ENCODE measurements around the gene MGLL. TPM values are rescaled to one million over a fixed set of nuclear protein-coding genes. Genes with fewer than 3 reads are reported as not detected.

The MGLL gene
- total and polyA plus RNA-seq, 9 of the 15 experiments (the other 6 are each of a cell fraction or from before 2014, with no cell fraction given), result 0.12 to 0.32 (median 0.18) TPM; not detected in 6

- 36% methylated on average over 10 of the region's 16 CpGs for WGBS (ENCODE audit: insufficient coverage, low coverage, missing lambda C conversion rate)
- FAIRE-seq, result peak; percentile 98
- Histone ChIP-seq H3K79me2 (ENCODE audit: control insufficient read depth, insufficient read depth, low read length) (no peaks in the 10 kb centered on the region), H3K9me3 (replicated peaks; ENCODE audit: control insufficient read depth, insufficient read depth, low read depth, low read length) (no peaks in the 10 kb centered on the region), H3K9ac (ENCODE audit: insufficient read depth in 1 of 2, low read depth in 2 of 2, low read length in 2 of 2) (peak overlapping the region in 1 of 2 experiments; percentile 18; a peak in 1 of 4 replicates), H3K27ac (ENCODE audit: extremely low read depth, low read depth, low read length) (no peak overlapping the region; the same call in 2 of the 3 replicates), H3K27me3 (ENCODE audit: control insufficient read depth in 2 of 2, insufficient read depth in 2 of 2, low read length in 2 of 2) (peaks cover 0 to 8% of the 10 kb centered on the region in 2 experiments; a peak in 1 of 5 replicates), H2AFZ (ENCODE audit: low read depth, low read length) (peak overlapping the region; percentile 96), H3K4me2 (ENCODE audit: insufficient read depth, low read length) (peak overlapping the region; percentile 66), H4K20me1 (replicated peaks; ENCODE audit: control insufficient read depth, insufficient read depth, low read length) (no peaks in the 10 kb centered on the region), H3K4me1 (replicated peaks in 1 of 2; ENCODE audit: control insufficient read depth in 2 of 2, insufficient read depth in 2 of 2, low read length in 2 of 2) (peaks cover 20 to 42% of the 10 kb centered on the region in 2 experiments), H3K4me3 (no peak overlapping the region), H3K9me1 (ENCODE audit: control insufficient read depth, insufficient read depth, low read length) (peaks cover 3% of the 10 kb centered on the region), H3K36me3 (ENCODE audit: control insufficient read depth, insufficient read depth, low read length) (no peaks in the 10 kb centered on the region)
- ATAC-seq, result peak; percentile 92
- POLR2A ChIA-PET, result no interaction called here
- DNase-seq (ENCODE audit: extremely low read depth in 1 of 4, low spot score in 3 of 4), result peak; percentile 66 to 79 (median 70)
- intact Hi-C loops (cut with micrococcal nuclease), result loop anchor here (5.0 kb wide), 1 partner anchor 50 kb away; no protein-coding TSS in a partner anchor
- CTCF ChIA-PET (ENCODE audit: low intra/inter-chr PET ratio), result interaction anchor here (0.6 kb wide), 1 partner anchor 349 kb away, joined by 3 read pairs; no protein-coding TSS in a partner anchor
- in situ Hi-C loops (cut with MboI), result no loop called here
- BruUV-seq (replicated peaks), result no TSS peak
- peak; percentile 70 for TF ChIP-seq CBFA2T2 (conservative IDR thresholded peaks at IDR 0.05)
- 0 out of 2 replicates have a peak, but pooled peaks have one; percentile 20 for TF ChIP-seq ZNF668 (CRISPR knock-in tag; IDR thresholded peaks at IDR 0.05)
- TF ChIP-seq REST (IDR thresholded peaks at IDR 0.05; ENCODE audit: borderline replicate concordance), result peak; percentile 61
- TF ChIP-seq REST (CRISPR knock-in tag; IDR thresholded peaks at IDR 0.05; ENCODE audit: low read depth), result no peak
- TF ChIP-seq ETS1 (conservative IDR thresholded peaks at IDR 0.05; ENCODE audit: control insufficient read depth, low read depth, low read length), result peak; percentile 42; the same call in 1 of the 2 replicates
- TF ChIP-seq TFE3 (CRISPR knock-in tag; IDR thresholded peaks at IDR 0.05), result peak; percentile 98
- TF ChIP-seq FOS (IDR thresholded peaks at IDR 0.05; ENCODE audit: extremely low read depth, insufficient read length), result peak; percentile 39
- no peak for TF ChIP-seq SRSF9 (IDR thresholded peaks at IDR 0.05; ENCODE audit: borderline replicate concordance, low read depth, low read length)
- peak; percentile 75 for TF ChIP-seq NFYB (IDR thresholded peaks at IDR 0.05; ENCODE audit: extremely low read depth, insufficient read length)
Measured at GRCh38 chr3:127697551-127698240, 124.6 kb downstream of the MGLL start.
